ENCODE results near the gene EHHADH. TPM values are rescaled to one million over a fixed set of nuclear protein-coding genes. Genes with fewer than 3 reads are reported as not detected.

Gene EHHADH
- total RNA-seq, 1 experiment from 2014 or later = 4.2 TPM

DNA sequence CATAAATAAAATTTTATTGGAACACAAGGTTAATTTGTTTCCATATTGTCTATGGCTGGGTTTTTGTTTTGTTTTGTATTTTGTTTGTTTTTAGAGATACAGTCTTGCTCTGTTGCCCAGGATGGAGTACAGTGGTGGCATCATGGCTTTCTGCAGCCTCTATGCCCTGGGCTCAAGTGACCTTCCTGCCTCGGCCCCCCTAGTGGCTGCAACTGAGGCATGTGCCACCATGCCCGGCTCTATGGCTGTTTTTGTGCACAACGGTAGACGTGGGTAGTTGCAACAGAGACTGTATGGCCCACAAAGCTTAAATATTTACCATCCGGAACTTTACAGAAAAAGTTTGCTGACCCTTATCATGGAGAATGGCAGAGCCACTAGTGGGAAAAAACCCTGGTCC lies 54.2 kb downstream of the EHHADH start:
- ATAC-seq (peak; percentile 44), DNase-seq (ENCODE audit: low spot score) (no peak)
- Mint-ChIP-seq H3K27ac (no peak overlapping the region), H3K36me3 (0 out of 2 replicates have a peak, but pooled peaks cover 8% of the 10 kb centered on the region), H3K4me1 (no peaks in the 10 kb centered on the region), H3K9me3 (peaks cover 18% of the 10 kb centered on the region), H3K4me3 (no peak overlapping the region), H3K27me3 (ENCODE audit: low read depth) (no peaks in the 10 kb centered on the region)
- ChIA-PET CTCF (interaction anchor here (0.6 to 1.6 kb wide), 2 partner anchors 12 to 130 kb away, joined by 3 to 5 read pairs; no protein-coding TSS in a partner anchor), POLR2A (no interaction called here)
- TF ChIP-seq, protein P1, sequence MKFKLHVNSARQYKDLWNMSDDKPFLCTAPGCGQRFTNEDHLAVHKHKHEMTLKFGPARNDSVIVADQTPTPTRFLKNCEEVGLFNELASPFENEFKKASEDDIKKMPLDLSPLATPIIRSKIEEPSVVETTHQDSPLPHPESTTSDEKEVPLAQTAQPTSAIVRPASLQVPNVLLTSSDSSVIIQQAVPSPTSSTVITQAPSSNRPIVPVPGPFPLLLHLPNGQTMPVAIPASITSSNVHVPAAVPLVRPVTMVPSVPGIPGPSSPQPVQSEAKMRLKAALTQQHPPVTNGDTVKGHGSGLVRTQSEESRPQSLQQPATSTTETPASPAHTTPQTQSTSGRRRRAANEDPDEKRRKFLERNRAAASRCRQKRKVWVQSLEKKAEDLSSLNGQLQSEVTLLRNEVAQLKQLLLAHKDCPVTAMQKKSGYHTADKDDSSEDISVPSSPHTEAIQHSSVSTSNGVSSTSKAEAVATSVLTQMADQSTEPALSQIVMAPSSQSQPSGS (CRISPR knock-in tag; IDR thresholded peaks at IDR 0.05; ENCODE audit: borderline replicate concordance, low read depth) = no peak
- TF ChIP-seq NR2C2 (CRISPR knock-in tag; IDR thresholded peaks at IDR 0.05) (no peak), SMAD3 (CRISPR knock-in tag; IDR thresholded peaks at IDR 0.05; ENCODE audit: borderline replicate concordance) (no peak), ETV6 (CRISPR knock-in tag; IDR thresholded peaks at IDR 0.05) (no peak), CREB1 (CRISPR knock-in tag; IDR thresholded peaks at IDR 0.05) (no peak), IRF2 (CRISPR knock-in tag; IDR thresholded peaks at IDR 0.05; ENCODE audit: borderline replicate concordance, low read depth) (no peak), RORB (CRISPR knock-in tag; IDR thresholded peaks at IDR 0.05) (no peak), JUN (CRISPR knock-in tag; IDR thresholded peaks at IDR 0.05) (no peak), TP53 (CRISPR knock-in tag; IDR thresholded peaks at IDR 0.05) (no peak), NFYB (CRISPR knock-in tag; conservative IDR thresholded peaks at IDR 0.05; ENCODE audit: low read depth) (no peak), TCF7 (CRISPR knock-in tag; IDR thresholded peaks at IDR 0.05; ENCODE audit: low read depth) (no peak), OVOL2 (CRISPR knock-in tag; IDR thresholded peaks at IDR 0.05; ENCODE audit: borderline replicate concordance) (no peak)
- TF ChIP-seq, protein P2, sequence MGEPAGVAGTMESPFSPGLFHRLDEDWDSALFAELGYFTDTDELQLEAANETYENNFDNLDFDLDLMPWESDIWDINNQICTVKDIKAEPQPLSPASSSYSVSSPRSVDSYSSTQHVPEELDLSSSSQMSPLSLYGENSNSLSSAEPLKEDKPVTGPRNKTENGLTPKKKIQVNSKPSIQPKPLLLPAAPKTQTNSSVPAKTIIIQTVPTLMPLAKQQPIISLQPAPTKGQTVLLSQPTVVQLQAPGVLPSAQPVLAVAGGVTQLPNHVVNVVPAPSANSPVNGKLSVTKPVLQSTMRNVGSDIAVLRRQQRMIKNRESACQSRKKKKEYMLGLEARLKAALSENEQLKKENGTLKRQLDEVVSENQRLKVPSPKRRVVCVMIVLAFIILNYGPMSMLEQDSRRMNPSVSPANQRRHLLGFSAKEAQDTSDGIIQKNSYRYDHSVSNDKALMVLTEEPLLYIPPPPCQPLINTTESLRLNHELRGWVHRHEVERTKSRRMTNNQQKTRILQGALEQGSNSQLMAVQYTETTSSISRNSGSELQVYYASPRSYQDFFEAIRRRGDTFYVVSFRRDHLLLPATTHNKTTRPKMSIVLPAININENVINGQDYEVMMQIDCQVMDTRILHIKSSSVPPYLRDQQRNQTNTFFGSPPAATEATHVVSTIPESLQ (CRISPR knock-in tag; IDR thresholded peaks at IDR 0.05) = no peak
- TF ChIP-seq, protein P3, sequence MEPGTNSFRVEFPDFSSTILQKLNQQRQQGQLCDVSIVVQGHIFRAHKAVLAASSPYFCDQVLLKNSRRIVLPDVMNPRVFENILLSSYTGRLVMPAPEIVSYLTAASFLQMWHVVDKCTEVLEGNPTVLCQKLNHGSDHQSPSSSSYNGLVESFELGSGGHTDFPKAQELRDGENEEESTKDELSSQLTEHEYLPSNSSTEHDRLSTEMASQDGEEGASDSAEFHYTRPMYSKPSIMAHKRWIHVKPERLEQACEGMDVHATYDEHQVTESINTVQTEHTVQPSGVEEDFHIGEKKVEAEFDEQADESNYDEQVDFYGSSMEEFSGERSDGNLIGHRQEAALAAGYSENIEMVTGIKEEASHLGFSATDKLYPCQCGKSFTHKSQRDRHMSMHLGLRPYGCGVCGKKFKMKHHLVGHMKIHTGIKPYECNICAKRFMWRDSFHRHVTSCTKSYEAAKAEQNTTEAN (CRISPR knock-in tag; IDR thresholded peaks at IDR 0.05) = no peak
- TF ChIP-seq, protein P4, sequence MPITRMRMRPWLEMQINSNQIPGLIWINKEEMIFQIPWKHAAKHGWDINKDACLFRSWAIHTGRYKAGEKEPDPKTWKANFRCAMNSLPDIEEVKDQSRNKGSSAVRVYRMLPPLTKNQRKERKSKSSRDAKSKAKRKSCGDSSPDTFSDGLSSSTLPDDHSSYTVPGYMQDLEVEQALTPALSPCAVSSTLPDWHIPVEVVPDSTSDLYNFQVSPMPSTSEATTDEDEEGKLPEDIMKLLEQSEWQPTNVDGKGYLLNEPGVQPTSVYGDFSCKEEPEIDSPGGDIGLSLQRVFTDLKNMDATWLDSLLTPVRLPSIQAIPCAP (CRISPR knock-in tag; IDR thresholded peaks at IDR 0.05) = no peak
- TF ChIP-seq, protein P5, sequence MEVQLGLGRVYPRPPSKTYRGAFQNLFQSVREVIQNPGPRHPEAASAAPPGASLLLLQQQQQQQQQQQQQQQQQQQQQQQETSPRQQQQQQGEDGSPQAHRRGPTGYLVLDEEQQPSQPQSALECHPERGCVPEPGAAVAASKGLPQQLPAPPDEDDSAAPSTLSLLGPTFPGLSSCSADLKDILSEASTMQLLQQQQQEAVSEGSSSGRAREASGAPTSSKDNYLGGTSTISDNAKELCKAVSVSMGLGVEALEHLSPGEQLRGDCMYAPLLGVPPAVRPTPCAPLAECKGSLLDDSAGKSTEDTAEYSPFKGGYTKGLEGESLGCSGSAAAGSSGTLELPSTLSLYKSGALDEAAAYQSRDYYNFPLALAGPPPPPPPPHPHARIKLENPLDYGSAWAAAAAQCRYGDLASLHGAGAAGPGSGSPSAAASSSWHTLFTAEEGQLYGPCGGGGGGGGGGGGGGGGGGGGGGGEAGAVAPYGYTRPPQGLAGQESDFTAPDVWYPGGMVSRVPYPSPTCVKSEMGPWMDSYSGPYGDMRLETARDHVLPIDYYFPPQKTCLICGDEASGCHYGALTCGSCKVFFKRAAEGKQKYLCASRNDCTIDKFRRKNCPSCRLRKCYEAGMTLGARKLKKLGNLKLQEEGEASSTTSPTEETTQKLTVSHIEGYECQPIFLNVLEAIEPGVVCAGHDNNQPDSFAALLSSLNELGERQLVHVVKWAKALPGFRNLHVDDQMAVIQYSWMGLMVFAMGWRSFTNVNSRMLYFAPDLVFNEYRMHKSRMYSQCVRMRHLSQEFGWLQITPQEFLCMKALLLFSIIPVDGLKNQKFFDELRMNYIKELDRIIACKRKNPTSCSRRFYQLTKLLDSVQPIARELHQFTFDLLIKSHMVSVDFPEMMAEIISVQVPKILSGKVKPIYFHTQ (CRISPR knock-in tag; IDR thresholded peaks at IDR 0.05) = no peak
- TF ChIP-seq, protein P6, sequence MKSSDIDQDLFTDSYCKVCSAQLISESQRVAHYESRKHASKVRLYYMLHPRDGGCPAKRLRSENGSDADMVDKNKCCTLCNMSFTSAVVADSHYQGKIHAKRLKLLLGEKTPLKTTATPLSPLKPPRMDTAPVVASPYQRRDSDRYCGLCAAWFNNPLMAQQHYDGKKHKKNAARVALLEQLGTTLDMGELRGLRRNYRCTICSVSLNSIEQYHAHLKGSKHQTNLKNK (CRISPR knock-in tag; IDR thresholded peaks at IDR 0.05) = no peak
- TF ChIP-seq, protein P7, sequence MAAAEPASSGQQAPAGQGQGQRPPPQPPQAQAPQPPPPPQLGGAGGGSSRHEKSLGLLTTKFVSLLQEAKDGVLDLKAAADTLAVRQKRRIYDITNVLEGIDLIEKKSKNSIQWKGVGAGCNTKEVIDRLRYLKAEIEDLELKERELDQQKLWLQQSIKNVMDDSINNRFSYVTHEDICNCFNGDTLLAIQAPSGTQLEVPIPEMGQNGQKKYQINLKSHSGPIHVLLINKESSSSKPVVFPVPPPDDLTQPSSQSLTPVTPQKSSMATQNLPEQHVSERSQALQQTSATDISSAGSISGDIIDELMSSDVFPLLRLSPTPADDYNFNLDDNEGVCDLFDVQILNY (CRISPR knock-in tag; IDR thresholded peaks at IDR 0.05) = no peak
